Measurements from ENCODE around the gene ZNF880. TPM values are rescaled to one million over a fixed set of nuclear protein-coding genes. Genes with fewer than 3 reads are reported as not detected.

ZNF880 gene
- total RNA-seq, 1 experiment from 2014 or later, result 0.50 TPM

Other genes starting within 250 kb of the ZNF880 start
- 12.4 and 14.0 TPM in 2 replicates for gene ZNF616, start 230.0 kb upstream of the ZNF880 start, total RNA-seq (2014; rRNA removed; shearing (Covaris generic))
- gene ZNF836, start 198.3 kb upstream of the ZNF880 start, total RNA-seq (2014; rRNA removed; shearing (Covaris generic)), result 3.4 and 8.4 TPM in 2 replicates
- gene PPP2R1A, start 179.9 kb upstream of the ZNF880 start, total RNA-seq (2014; rRNA removed; shearing (Covaris generic)), result 225 and 236 TPM in 2 replicates
- 12.2 and 15.3 TPM in 2 replicates for gene ZNF766, start 100.3 kb upstream of the ZNF880 start, total RNA-seq (2014; rRNA removed; shearing (Covaris generic))
- gene ZNF480, start 72.8 kb upstream of the ZNF880 start, total RNA-seq (2014; rRNA removed; shearing (Covaris generic)), result 24.3 and 37.6 TPM in 2 replicates
- 1.1 and 2.2 TPM in 2 replicates for gene ZNF610, start 33.7 kb upstream of the ZNF880 start, total RNA-seq (2014; rRNA removed; shearing (Covaris generic))
- gene ZNF528, start 27.9 kb downstream of the ZNF880 start, total RNA-seq (2014; rRNA removed; shearing (Covaris generic)), result 12.0 and 20.0 TPM in 2 replicates
- not detected in 2 replicates for gene ZNF534, start 59.2 kb downstream of the ZNF880 start, total RNA-seq (2014; rRNA removed; shearing (Covaris generic))
- gene ZNF578, start 83.6 kb downstream of the ZNF880 start, total RNA-seq (2014; rRNA removed; shearing (Covaris generic)), result 0.33 TPM in 1 of 2 replicates, not detected in the other
- 9.1 and 11.6 TPM in 2 replicates for gene ZNF808, start 157.7 kb downstream of the ZNF880 start, total RNA-seq (2014; rRNA removed; shearing (Covaris generic))
- 5.4 and 6.8 TPM in 2 replicates for gene ZNF701, start 200.4 kb downstream of the ZNF880 start, total RNA-seq (2014; rRNA removed; shearing (Covaris generic))